ENCODE measurements around the gene CD200R1.

DNA sequence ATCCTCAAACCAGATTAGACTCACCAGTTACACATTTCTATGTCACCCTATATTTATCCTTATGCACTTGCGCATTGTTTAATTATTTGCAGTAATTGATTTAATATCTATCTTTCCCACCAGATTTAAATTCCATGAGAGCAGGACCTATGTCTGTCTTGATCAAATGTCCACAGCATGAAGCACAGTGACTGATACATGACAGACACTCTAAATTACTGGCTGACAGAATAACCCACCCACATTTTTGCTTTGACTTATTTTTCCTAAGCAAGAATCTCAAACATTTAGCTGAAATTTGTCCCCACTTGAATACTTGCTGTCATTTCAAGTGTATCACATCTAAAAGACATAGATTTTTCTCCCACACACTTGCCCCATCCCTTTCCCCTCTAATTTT is 7.5 kb downstream of the CD200R1 start:
- TF ChIP-seq, protein P1, sequence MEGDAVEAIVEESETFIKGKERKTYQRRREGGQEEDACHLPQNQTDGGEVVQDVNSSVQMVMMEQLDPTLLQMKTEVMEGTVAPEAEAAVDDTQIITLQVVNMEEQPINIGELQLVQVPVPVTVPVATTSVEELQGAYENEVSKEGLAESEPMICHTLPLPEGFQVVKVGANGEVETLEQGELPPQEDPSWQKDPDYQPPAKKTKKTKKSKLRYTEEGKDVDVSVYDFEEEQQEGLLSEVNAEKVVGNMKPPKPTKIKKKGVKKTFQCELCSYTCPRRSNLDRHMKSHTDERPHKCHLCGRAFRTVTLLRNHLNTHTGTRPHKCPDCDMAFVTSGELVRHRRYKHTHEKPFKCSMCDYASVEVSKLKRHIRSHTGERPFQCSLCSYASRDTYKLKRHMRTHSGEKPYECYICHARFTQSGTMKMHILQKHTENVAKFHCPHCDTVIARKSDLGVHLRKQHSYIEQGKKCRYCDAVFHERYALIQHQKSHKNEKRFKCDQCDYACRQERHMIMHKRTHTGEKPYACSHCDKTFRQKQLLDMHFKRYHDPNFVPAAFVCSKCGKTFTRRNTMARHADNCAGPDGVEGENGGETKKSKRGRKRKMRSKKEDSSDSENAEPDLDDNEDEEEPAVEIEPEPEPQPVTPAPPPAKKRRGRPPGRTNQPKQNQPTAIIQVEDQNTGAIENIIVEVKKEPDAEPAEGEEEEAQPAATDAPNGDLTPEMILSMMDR (IDR thresholded peaks at IDR 0.05; ENCODE audit: poor library complexity): no peak
- TF ChIP-seq EZH2 (IDR thresholded peaks at IDR 0.05; ENCODE audit: borderline replicate concordance) (no peak), EZH2phosphoT487 (IDR thresholded peaks at IDR 0.05; ENCODE audit: low read depth, severe bottlenecking, unreplicated experiment) (no peak)
